HL-60 (cell line): Measurements from ENCODE around the gene AKT2.
A peak's percentile ranks its signal among the peaks of the same experiment; 100 is the strongest.
"Not testable (repeated sequence)": the region's sequence is repeated elsewhere in the genome, so short reads cannot be mapped to it uniquely, and the experiment has no call there.

Experiments used
- DNase-seq, 2 experiments: peaks; one replicate each; pipeline ENCODE4 v3.0.0-alpha.2; 2010 to 2020; ENCODE audit warnings: low read depth in 1 of 2, low spot score in 1 of 2
- H3K27ac ChIP-seq: fragments of 250-450 bp; sonication (Bioruptor Pico); replicated peaks from 2 replicates; pipeline ENCODE4 v1.5.1; 2020; ENCODE audit warnings: mild to moderate bottlenecking, moderate library complexity
- H3K27me3 ChIP-seq: fragments of 250-450 bp; sonication (Bioruptor Pico); 2 replicates; pipeline ENCODE4 v1.5.1; 2021; ENCODE audit warnings: mild to moderate bottlenecking, moderate library complexity; ENCODE audit not compliant: insufficient read depth, poor library complexity, severe bottlenecking
- H3K4me3 ChIP-seq: replicated peaks from 2 replicates; pipeline ENCODE4 v1.5.1; 2011; ENCODE audit warnings: mild to moderate bottlenecking, control low read depth, low read length; ENCODE audit not compliant: insufficient read depth
- CTCF ChIP-seq: IDR thresholded peaks from one replicate; pipeline ENCODE4 v1.5.1; 2011; ENCODE audit warnings: low read length, control low read depth, inconsistent platforms; ENCODE audit not compliant: insufficient read depth
- GABPA ChIP-seq: IDR thresholded peaks from 2 replicates; pipeline ENCODE4 v1.6.1; 2012; ENCODE audit warnings: low read depth
- POLR2AphosphoS5 ChIP-seq: IDR thresholded peaks from 2 replicates; pipeline ENCODE4 v1.6.1; 2012; ENCODE audit warnings: low read depth
- REST ChIP-seq: IDR thresholded peaks from 2 replicates; pipeline ENCODE4 v1.6.1; 2012; ENCODE audit warnings: low read depth; ENCODE audit not compliant: insufficient replicate concordance
- SPI1 ChIP-seq: IDR thresholded peaks from 2 replicates; pipeline ENCODE4 v1.6.1; 2012; ENCODE audit warnings: low read depth, mild to moderate bottlenecking, borderline replicate concordance

The AKT2 gene

GRCh38 chr19:40221858-40222619 lies 63.1 kb downstream of the AKT2 start:
- DNase-seq, result peak; percentile 65 to 75
- peaks cover 49% of the 10 kb centered on the region for H3K27me3 ChIP-seq
- no peak overlapping the region for H3K4me3 ChIP-seq
- no peak overlapping the region for H3K27ac ChIP-seq
- TF ChIP-seq POLR2AphosphoS5 (no peak), GABPA (no peak), CTCF (peak; percentile 28), REST (no peak), SPI1 (peak; percentile 88)

GRCh38 chr19:40220674-40221073 lies 64.5 kb downstream of the AKT2 start:
- H3K4me3 ChIP-seq, result no peak overlapping the region
- no peak overlapping the region for H3K27ac ChIP-seq
- TF ChIP-seq POLR2AphosphoS5 (no peak), REST (no peak), CTCF (no peak), SPI1 (no peak), GABPA (no peak)
- peaks cover 46% of the 10 kb centered on the region for H3K27me3 ChIP-seq
- no peak for DNase-seq

GRCh38 chr19:40219721-40220276 lies 65.3 kb downstream of the AKT2 start:
- Histone ChIP-seq H3K4me3 (no peak overlapping the region), H3K27me3 (peaks cover 39% of the 10 kb centered on the region), H3K27ac (no peak overlapping the region)
- DNase-seq, result no peak
- TF ChIP-seq SPI1 (no peak), CTCF (no peak), POLR2AphosphoS5 (no peak), GABPA (no peak), REST (no peak)

GRCh38 chr19:40219029-40219428 lies 66.1 kb downstream of the AKT2 start:
- H3K4me3 ChIP-seq, DNase-seq, H3K27ac ChIP-seq: not testable (repeated sequence)
- peaks cover 37% of the 10 kb centered on the region for H3K27me3 ChIP-seq
